ENCODE results near the gene HEMGN.

DNA sequence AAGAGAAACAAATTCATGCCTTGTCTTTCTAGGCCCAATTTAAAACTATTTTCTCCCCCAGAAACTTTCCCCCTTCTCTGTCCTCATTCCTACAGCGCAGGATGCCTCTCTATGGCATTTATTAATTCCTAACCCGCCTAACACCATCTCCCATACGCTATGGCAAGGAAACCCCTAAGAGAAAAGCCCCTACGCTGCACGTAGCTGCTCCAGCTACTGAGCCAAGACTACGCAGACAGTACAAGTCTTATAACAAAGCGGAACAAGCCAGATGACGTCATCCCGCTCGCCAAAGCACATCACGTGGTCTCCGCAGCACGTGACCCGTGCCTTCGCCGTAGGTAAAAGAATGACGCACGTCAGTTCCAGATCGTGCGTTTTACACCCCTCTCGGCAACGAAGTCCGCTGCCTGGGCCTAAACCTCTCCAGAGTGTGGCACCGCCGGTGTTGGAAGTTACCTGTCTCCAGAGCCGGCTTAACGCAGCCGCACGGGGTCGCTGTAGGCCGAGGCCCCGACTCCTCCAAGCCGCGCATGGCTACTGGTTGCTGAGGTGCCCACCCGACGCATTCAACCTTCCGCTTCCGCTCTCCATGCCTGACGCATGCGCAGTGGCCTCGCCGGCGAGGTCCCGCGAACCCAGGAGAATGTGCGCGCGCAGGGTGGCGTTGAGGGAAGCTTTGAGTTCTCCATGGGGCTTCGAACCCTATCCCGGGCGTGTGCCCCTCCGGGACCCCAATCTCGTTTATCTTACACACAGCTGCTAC is 15.8 kb downstream of the HEMGN start, which contains the start of gene TRMO:
- peak in 2 of 3 experiments; percentile 68 to 92 for TF ChIP-seq CTCF (IDR thresholded peaks at IDR 0.05)
- peak in 1 of 2 donors; percentile 90 for TF ChIP-seq POLR2A (IDR thresholded peaks at IDR 0.05)
